ENCODE results near the gene FES.
A peak's percentile ranks its signal among the peaks of the same experiment; 100 is the strongest.
"Not testable (repeated sequence)": the region's sequence is repeated elsewhere in the genome, so short reads cannot be mapped to it uniquely, and the experiment has no call there.

The FES gene

DNA sequence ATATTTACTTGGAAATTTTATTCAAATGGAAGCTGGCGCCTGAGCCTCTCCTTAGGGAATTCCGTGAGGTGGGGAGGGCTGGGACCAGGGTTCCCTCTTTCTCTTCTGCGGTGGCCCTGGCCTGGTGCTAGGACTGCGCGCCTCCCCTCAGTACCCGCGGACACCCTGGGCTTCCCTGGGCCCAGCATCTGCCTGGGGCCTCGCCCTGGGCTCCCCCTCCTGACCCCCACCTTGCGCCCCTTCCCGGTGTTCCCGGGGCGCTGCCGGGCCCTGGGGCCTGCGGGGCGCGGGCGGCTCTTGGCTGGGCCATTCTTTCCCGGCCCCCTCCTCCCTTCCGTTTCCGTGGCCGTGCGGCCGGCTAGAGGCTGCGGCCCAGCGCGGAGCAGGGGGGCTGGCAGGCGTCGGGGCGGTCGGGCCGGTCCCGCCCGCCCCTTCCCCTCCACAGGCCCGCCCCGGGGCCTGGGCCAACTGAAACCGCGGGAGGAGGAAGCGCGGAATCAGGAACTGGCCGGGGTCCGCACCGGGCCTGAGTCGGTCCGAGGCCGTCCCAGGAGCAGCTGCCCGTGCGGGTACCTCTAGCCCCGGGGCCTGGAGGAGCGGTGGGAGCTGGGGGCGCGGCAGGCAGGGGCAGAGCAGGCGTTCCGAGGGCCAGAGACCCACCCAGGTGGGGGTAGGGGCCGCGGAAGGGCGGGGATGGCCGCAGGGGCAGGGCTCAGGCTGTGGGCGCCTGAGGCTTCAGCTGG is at the start of gene FES:
Gene FES, plus strand, starts transcription at position 529 of the 743 bp plus-strand sequence. CDS start 542 bp downstream, outside the sequence.
- no peak for DNase-seq

DNA sequence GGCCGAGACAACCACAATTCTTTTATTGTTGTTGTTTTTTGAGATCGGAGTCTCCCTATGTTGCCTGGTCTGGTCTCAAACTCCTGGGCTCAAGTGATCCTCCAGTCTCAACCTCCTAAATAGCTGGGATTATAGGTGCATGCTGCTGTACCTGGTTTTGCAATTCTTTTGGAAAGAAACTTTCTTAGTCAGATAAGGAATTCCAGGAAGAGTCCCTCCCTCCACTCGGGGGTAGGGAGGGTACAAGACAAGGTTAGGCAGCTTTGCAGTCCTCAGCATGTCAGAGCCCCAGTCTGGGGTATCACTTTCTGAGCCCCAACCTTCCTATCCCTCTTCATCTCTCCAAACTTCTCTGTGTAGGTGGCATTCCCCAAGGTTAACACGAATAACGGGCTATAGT is 49.7 kb upstream of the FES start:
- DNase-seq = no peak

DNA sequence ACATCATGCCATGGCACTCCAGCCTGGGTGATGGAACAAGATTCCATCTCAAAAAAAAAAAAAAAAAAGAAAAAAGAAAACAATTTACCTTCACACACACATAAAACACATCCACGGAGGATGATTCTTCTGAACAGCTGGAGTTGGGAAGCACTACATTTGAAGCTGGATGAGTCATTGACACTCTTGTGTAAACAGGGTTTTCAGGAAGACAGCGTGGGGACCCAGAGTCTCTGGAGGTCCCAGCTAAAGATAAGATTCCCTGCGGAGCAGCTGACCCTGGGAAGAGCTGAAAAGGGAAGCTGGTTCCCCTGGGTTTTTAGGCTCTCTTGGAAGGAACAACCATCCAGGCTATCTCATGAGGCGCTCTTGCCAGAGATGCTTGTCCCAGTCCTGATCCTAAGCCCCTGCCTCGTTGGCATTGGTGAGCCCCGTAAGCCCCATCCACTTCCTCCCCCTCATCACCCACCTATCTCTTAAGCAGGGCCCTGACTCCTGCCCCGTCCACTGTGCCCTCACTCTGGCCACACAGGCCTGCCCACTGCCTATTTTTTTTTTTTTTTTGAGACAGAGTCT is 47.9 kb upstream of the FES start:
- no peak for DNase-seq

DNA sequence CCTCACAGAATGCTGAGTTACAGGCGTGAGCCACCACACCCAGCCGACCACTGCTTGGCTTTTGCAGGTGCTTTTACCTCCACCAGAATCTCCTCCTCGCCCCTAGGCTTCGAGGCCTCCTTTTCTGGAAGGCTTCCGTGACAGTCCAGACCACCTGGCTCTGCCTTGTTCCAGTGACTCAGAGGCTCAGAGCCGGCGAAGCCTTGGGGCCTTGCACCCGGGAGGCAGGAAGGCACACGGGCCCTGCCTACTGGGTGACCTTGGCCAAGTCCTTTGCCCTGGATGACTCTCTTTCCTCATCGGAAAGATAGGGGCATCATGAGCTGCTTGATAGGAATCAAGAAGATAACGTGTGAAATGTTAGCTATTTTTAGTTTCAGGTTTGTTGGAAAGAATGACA is 47.2 kb upstream of the FES start:
- DNase-seq = no peak

DNA sequence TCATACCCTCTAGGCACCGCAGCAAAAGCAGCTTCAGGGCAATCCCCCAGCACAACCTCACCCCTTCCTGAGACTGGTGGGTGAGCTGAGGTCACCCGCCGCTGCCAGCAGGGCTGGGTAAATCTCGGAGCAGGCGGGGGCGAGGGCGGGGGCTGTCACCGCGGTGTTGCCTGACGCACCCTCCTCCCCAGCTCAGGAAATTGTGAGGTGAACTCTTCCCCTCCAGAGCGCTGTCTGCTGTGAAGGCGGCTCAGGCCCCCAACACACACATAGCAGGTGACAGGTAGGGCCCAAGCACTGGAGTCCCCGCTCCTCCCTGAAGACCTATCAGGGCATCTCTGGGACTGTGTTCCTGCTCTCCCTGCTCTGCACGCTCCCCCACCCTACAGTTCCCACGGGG is 46.2 kb upstream of the FES start:
- peak; percentile 86 for DNase-seq

DNA sequence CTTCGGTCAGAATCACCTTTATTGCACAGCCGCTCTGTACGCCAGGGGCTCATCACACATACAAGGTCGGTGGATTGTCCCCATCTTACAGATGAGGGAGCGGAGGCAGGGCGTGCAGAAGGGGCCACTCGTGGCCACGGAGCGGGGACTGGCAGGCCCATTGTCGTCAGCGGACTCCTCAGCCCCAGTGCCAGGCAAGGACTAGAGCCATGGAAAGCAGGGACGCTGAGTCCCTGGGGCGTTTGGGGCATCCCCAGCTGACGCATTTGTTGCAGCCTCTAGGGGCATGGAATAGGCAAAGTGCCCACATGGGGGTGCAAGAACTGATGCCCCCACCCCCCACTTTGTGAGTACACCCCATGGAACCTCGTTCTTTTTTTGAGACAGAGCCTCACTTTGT is 45.8 kb upstream of the FES start:
- no peak for DNase-seq

DNA sequence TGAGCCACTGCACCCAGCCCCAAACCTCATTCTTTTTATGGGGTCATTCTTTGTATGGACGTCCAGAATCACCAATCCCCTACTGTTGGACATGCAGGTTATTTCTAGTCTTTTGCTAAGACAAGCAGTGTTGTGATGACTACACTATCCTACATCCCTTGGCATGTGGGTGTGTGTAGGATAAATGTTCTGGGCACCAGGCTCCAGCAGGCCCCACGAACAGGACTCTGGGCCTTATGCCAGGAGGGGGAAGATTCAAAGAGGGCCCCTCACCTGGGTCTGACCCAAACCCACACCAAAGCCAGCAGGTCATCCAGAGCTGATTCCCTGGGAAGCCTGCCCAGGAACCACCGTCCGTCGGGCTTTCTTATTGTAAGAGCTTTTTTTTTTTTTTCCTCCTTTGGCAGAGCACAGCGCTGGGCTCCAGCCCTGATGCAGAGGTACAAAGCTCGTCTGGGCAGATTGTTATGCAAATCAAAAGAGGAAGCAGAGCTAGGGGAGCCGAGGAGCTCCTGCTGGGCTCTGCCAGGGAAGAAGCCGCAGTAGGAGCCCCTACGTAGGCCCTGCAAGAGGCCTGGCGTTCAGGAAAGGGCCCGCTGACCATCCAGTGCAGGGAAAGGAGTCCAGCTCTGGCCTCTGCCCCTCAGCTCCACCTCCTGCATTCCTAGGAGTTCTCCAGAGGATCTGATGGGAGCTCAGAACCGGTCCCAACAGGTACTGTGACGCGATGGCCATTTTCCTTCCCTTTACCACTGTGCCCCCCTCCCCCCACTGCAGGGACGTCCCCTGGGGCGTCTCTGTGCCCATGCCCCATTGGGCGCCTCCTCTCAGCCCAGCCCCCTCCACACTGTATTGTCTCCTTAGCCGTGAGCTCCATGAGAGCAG is 44.9 kb upstream of the FES start:
- no peak for DNase-seq

DNA sequence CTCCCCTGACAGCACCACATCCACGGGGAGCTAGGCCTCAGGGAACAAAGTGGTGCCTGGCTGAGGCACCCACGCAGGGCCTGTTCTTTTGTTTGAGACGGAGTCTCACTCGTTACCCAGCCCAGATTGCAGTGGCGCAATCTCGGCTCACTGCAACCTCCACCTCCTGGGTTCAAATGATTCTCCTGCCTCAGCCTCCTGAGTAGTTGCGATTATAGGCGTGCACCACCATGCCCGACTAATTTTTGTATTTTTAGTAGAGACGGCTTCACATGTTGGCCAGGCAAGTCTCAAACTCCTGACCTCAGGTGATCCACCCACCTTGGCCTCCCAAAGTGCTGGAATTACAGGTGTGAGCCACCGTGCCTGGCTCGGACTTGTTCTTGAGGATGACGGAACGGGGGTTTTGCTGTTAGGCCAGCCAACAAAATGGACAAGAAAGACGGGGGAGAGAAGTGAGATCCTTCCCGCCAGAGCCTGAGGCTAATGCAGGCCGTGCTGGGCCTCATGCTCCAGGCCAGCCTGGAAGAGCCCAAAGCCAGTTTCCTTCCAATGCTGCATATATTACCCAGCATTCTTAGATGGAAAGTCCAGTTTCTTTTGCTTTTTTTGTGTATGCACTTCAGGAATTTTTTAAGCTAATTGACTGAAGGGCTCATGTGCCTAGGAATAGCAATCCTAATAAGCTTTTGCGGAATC is 44.0 kb upstream of the FES start:
- DNase-seq = no peak

DNA sequence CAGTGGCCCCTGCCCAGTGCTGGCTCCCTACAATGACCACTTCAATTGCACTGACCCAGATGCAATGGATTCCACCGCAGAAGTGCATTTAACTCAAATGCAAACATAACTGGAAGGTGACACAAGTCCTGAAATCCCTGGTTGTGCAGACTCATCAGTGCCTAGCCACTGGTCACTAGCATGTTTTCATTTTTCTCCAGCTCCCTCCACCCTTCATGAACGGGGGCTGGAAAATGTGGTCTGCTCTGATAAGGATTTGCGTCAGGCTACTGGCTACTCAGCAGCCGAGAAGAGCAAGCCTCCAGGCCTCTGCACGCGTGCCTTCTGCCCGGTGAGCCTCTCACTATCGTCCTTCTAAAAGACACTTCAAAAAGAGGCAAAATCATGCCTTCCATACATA is 43.4 kb upstream of the FES start:
- DNase-seq = no peak

DNA sequence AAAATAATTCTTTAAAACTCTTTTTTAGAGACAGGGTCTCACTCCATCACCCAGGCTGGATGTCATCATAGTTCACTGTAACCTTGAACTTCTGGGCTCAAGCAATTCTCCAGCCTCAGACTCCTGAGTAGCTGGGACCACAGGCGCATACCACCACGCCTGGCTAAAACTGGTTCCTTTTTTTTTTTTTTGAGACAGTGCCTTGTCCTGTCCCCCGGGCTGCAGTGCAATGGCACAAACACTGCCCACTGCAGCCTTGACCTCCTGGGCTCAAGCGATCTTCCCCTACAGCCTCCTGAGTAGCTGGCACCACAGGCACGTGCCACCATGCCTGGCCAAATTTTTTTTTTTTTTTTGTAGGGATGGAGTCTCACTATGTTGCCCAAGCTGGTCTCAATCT is 39.6 kb upstream of the FES start:
- DNase-seq = no peak

DNA sequence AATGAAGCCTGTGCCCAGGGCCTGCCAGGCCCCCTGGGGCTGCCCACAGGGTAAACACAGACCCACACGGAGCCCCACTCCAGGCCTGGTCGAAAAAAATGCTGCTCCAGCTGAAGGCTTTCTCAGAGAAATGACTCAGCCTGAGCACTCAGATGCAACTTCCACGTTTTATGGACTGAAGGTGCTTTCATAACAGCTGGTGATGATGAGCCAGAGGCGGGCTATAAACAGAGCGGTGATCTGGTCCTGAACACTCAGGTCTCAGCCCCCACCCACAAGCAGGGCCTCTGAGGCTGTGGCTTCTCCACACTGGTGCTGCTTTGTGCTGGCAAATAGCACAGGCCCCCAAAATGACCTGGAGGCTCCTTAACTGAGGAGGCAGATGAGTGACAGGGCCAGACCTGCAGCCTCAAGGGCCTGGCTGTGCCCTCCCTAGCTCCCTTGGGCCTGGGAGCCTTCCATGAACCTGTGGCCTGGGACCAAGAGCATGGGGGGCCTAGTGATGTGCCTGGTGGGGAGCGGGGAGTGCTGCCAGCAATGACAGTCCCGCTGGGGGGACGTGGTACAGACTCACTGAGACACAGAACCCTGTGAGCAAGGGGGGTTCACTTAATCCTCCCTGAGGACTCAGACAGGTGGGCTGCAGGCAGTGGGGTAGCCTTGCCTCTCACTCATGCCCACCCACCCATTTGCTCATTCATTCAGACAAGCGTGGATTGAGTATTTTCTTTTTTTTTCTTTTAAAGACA is 38.9 kb upstream of the FES start:
- DNase-seq = no peak

DNA sequence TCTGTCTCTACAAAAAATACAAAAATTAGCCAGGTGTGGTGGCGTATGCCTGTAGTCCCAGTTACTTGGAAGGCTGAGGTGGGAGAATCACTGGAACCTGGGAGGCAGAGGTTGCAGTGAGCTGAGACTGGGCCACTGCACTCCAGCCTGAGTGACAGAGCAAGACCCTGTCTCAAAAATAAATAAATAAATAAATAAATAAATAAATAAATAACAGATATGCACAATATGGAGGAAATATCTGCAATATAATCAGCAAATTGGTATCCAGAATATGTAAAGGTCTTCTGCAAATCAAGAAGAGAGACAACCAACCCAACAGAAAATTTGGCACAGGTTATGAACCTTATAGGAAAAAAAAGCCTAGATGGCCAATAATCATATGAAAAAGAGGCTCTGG is 34.9 kb upstream of the FES start:
- DNase-seq = not testable (repeated sequence)

DNA sequence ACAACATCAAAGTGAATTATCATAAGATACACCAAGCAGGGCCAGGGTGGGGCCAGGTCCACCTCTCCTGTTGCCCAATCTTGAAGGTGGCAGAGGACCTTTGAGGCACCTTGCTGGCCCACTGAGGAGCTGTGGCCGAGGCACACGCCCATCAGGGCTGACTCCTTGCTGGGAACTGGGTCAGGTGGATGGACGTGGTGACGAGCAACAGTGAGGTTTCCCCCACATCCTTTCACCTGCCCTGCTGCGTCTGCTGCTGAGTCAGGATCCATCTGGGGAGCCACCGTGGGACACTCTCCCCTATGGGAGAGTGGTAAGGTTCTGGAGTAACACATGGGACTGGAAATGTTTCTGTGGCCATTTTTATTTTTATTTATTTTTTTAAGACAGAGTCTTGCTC is 33.2 kb upstream of the FES start:
- DNase-seq = peak; percentile 58

DNA sequence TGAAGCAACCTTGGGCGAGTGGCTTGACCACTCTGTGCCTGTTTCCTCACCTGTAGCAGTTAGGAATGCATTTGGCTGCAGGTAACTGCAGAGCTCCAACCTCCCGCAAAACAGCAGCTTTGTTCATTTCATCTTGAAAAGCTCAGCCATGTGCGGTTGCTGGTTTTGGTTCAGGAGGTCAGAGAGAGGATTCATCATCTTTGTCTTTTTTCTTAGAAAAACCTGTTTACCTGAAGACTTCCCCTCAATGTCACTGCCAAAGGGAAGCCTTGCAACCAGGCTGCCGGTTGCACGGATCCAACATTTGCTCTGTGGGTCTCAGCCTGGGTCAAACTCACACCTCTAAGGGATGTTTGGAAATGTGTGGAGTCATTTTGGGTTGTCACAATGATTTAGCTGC is 32.4 kb upstream of the FES start:
- no peak for DNase-seq

DNA sequence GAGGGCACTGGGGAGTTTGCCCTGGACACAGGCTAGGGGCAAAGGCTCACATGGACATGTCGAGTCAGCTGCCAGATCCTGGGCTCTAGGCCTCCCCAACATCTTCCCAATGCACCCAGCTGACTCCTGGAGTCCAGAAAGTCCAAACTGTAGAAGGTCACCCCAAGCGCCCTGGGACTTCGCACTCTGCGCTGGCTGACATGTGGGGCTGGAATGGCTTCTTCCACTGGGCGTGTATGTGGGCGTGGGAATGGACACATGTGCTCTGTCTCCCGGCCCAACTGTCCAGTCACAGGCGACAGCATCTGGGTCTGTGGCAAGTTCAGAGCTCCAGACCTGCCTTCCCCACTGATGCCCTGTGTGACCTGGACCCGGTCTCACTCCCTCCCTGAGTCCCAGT is 29.2 kb upstream of the FES start:
- DNase-seq = no peak

DNA sequence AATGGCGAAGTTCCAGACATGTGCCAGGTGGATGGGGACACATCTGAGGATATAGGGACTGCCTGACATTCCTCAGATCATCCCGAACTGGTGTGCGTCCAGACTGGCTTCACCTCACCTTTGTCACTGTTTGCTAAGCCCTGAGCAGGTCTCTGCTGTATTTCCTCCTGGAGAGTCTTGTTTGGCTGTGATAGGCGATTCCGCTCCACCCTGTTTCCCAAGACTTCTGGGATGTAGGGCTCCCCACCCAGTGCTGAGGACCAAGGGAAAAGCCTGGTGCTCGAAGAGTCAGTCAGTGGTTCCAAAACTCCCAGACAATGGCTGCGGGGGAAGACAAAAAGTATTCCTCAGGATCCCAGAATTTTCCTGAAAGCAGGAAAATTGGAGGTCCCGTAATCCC is 27.0 kb upstream of the FES start:
- DNase-seq = no peak

DNA sequence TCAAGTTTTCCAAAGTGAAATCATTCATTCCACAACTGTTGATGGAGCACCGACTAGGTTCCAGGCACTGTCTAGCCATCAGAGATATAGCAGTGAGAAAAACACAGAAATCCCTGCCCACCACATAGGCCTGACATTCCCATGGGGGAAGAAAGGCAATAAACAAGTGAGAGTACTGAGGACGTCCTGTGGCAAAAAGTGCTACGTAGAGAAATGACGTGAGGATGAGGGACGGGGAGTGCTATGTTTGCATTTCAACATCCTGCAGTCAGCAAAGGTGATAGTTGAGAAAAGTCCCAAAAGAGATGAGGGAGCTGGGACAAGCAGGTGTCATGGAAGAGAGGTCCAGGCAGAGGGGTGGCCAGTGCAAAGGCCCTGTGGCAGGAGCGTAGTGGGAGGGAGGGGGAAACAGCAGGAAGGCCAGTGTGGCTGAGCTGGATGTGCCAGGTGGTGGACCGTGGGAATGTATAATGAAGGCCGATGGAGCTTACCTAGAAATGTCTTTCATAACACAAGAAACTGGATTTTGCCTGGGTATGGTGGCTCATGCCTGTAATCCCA is 26.3 kb upstream of the FES start:
- DNase-seq = peak; percentile 33

DNA sequence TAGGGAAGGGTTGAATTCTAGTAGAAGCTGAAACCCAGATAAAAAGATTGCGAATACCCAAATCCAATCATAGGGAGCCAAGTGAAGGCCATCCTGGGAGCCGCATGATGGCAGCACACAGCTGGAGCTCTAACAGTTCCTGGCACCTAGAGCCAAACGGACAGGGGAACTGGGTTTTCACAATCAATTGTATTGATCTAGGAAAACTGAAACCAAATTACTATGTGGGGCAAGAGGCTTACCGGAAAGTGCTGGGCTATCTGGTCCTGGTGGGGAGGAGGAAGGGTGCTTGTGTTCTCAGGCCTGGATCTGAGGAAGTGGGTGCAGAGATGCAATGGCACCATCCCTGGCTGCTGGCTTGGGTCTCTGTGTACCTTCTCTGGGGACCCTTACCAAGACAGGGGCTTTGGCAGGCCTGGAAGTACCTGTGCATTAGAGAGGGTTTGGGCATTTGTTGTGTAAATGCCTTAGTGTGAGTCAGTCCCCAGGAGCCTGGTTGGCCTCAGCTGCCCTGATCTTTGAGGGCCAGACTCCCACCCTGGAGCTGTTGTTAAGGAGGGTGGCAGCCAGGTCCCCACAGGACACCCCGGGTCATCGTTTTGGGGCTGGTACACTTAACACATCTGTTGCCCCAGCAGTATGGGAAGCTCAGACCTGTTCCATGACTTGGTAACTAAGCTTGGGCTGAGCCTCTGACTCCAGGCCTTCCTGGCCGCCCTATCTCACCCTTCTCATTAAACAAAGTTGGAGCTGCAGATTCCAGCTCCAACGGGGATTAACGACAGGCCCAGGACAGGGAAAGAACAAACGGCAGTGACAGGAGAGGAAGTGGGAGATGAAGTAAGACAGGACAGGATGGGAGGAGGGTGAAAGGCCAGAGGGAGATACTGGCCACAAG is 24.8 kb upstream of the FES start:
- DNase-seq = no peak

DNA sequence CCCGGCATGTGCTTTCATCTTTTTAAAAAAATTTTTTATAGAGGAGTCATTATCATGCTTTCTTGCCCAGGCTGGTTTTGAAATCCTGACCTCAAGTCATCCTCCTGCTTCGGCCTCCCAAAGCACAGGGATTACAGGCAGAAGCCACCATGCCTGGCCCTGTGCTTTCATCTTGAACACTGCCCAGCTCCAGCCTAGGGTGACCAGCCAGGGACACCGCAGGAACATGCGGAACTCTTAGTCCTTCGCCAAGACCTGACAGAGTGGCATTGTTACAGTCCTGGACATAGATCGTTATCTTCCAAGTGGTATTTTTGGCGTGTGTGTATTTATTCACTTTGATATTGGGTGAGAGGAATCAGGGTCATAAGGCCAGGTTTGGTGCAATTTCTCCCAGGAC is 23.9 kb upstream of the FES start:
- no peak for DNase-seq

DNA sequence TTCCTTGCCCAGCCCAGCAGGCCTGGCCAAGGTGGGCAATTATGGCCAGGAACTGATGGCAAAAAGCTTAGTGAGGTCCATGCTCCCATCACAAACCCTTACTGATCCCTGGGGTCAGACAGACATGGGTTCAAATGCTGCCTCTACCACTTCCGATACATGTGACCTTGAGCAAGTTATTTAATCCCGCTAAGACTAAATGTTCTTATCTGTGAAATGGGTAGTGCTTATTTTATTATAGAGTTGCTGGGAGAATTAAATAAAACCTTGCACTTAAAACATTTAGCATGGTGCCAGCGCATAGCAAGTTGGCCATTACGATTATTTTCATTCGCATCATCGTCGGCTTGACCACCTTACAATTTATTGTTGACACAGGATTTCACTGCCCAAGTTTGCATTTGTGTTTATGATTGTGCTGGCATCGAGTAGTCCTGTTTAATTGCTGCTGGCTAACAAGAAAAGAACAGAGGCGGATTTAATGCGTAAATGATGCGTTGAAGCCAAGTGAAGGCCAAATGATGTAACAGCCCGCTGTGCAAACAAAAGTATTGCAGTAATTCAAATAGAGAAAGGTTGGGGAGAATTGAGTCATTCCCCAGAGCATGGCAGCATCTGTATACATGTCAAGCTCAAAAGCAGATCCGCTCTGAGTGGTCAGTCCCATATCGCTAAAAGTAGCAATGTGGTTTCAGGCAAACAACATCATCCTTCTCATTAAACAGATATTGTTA is 23.2 kb upstream of the FES start:
- no peak for DNase-seq

Measured in CD4-positive, alpha-beta T cell treated with Interleukin-10 for 1 hour (primary cell).